Liver (tissue), 9 donors: ENCODE results near the gene HDHD3. TPM values are rescaled to one million over a fixed set of nuclear protein-coding genes. Genes with fewer than 3 reads are reported as not detected.

ENCODE experiments used
- DNase-seq: peaks from one replicate; pipeline ENCODE4 v3.0.0-alpha.2; 2017; ENCODE audit warnings: low spot score
- H3K27ac ChIP-seq, 2 donors: one replicate each; pipeline ENCODE4 v1.7.0; 2013; ENCODE audit warnings: inconsistent platforms in 2 of 2, low read length in 2 of 2, control low read depth in 1 of 2, low read depth in 1 of 2, mild to moderate bottlenecking in 1 of 2
- H3K27me3 ChIP-seq, 4 donors: one replicate each; pipeline versions ENCODE4 v1.6.1 to v1.7.0; 2013; ENCODE audit warnings: low read length in 3 of 4, inconsistent platforms in 1 of 4, mild to moderate bottlenecking in 1 of 4, moderate library complexity in 1 of 4; ENCODE audit not compliant: control insufficient read depth in 4 of 4, insufficient read depth in 4 of 4
- H3K36me3 ChIP-seq, 4 donors: one replicate each; pipeline versions ENCODE4 v1.6.1 to v1.7.0; 2013; ENCODE audit warnings: low read length in 3 of 4, mild to moderate bottlenecking in 3 of 4, low read depth in 1 of 4, moderate library complexity in 1 of 4; ENCODE audit not compliant: control insufficient read depth in 4 of 4, insufficient read depth in 3 of 4
- H3K4me1 ChIP-seq, 4 donors: one replicate each; pipeline versions ENCODE4 v1.6.1 to v1.7.0; 2013; ENCODE audit warnings: low read length in 3 of 4, mild to moderate bottlenecking in 3 of 4, moderate library complexity in 1 of 4; ENCODE audit not compliant: control insufficient read depth in 4 of 4, insufficient read depth in 4 of 4
- H3K4me3 ChIP-seq, 3 donors: one replicate each; pipeline versions ENCODE4 v1.6.1 to v1.7.0; 2013; ENCODE audit warnings: low read length in 3 of 3, control low read depth in 1 of 3, low read depth in 1 of 3, mild to moderate bottlenecking in 1 of 3
- H3K9ac ChIP-seq, 2 donors: one replicate each; pipeline ENCODE4 v1.7.0; 2013; ENCODE audit warnings: low read length in 2 of 2, mild to moderate bottlenecking in 2 of 2, moderate library complexity in 2 of 2, control low read depth in 1 of 2, low read depth in 1 of 2
- H3K9me3 ChIP-seq, 4 donors: one replicate each; pipeline versions ENCODE4 v1.6.1 to v1.7.0; 2013; ENCODE audit warnings: low read length in 3 of 4; ENCODE audit not compliant: control insufficient read depth in 4 of 4
- ATF3 ChIP-seq: IDR thresholded peaks from 2 replicates; pipeline ENCODE4 v1.6.1; 2016; ENCODE audit warnings: antibody characterized with exemption
- CTCF ChIP-seq: fragments of 150-350 bp; IDR thresholded peaks from 2 replicates; pipeline ENCODE4 v1.5.1; 2017; ENCODE audit warnings: improper control_type of control experiment, low read depth, low read length; ENCODE audit not compliant: missing input control
- FOXA1 ChIP-seq: IDR thresholded peaks from 2 replicates; pipeline ENCODE4 v1.6.1; 2016; ENCODE audit warnings: antibody characterized with exemption
- FOXA2 ChIP-seq: IDR thresholded peaks from 2 replicates; pipeline ENCODE4 v1.6.1; 2016; ENCODE audit warnings: antibody characterized with exemption
- GABPA ChIP-seq, 2 donors: IDR thresholded peaks in 1 of 2; conservative IDR thresholded peaks in 1 of 2; 2 replicates each; pipeline ENCODE4 v1.6.1; 2016; ENCODE audit warnings: antibody characterized with exemption in 2 of 2, mild to moderate bottlenecking in 1 of 2, moderate library complexity in 1 of 2
- HNF4A ChIP-seq, 2 donors: conservative IDR thresholded peaks; 2 replicates each; pipeline ENCODE4 v1.6.1; 2016; ENCODE audit warnings: antibody characterized with exemption in 2 of 2, mild to moderate bottlenecking in 2 of 2
- HNF4G ChIP-seq: IDR thresholded peaks from 2 replicates; pipeline ENCODE4 v1.6.1; 2016; ENCODE audit warnings: antibody characterized with exemption
- JUND ChIP-seq, 2 donors: IDR thresholded peaks; 2 replicates each; pipeline ENCODE4 v1.6.1; 2016; ENCODE audit warnings: antibody characterized with exemption in 2 of 2
- MAX ChIP-seq: IDR thresholded peaks from 2 replicates; pipeline ENCODE4 v1.6.1; 2016; ENCODE audit warnings: antibody characterized with exemption
- NR2F2 ChIP-seq: IDR thresholded peaks from 2 replicates; pipeline ENCODE4 v1.6.1; 2016; ENCODE audit warnings: antibody characterized with exemption
- RAD21 ChIP-seq, 2 donors: IDR thresholded peaks; 2 replicates each; pipeline ENCODE4 v1.6.1; 2016; ENCODE audit warnings: antibody characterized with exemption in 2 of 2, mild to moderate bottlenecking in 2 of 2
- REST ChIP-seq: IDR thresholded peaks from 2 replicates; pipeline ENCODE4 v1.6.1; 2016; ENCODE audit warnings: antibody characterized with exemption, mild to moderate bottlenecking
- RXRA ChIP-seq, 2 donors: IDR thresholded peaks; 2 replicates each; pipeline ENCODE4 v1.6.1; 2017 to 2018; ENCODE audit warnings: antibody characterized with exemption in 2 of 2, mild to moderate bottlenecking in 1 of 2
- SP1 ChIP-seq: IDR thresholded peaks from 2 replicates; pipeline ENCODE4 v1.6.1; 2018; ENCODE audit warnings: antibody characterized with exemption, mild to moderate bottlenecking
- TAF1 ChIP-seq: conservative IDR thresholded peaks from 2 replicates; pipeline ENCODE4 v1.6.1; 2016; ENCODE audit warnings: antibody characterized with exemption, mild to moderate bottlenecking
- YY1 ChIP-seq: IDR thresholded peaks from 2 replicates; pipeline ENCODE4 v1.6.1; 2016; ENCODE audit warnings: antibody characterized with exemption, mild to moderate bottlenecking
- ZBTB33 ChIP-seq: IDR thresholded peaks from 2 replicates; pipeline ENCODE4 v1.6.1; 2016; ENCODE audit warnings: antibody characterized with exemption
- WGBS: extraction: QIAGEN DNeasy Blood & Tissue Kit; methylation state at CpG from one replicate; pipeline ENCODE4 v1.1.7; 2013; 5-methylcytosine and 5-hydroxymethylcytosine counted together
- polyA plus RNA-seq, 2 donors: library from polyadenylated mRNA; stranded (reverse) in 1 of 2; unstranded in 1 of 2; fragments of 200-250 nt in 1 of 2; fragments of >200 nt in 1 of 2; fragmentation: Nextera tagmentation in 1 of 2; extraction: Ambion mirVana in 1 of 2; gene quantifications; one replicate each; pipeline versions ENCODE4 v1.2.1 to v1.2.3, GENCODE V29; 2013 to 2015
- total RNA-seq, 2 donors: library from RNA; depleted of rRNA; stranded (reverse); fragments of >200 nt; gene quantifications; one replicate each; pipeline ENCODE4 v1.2.3, GENCODE V29; 2014
- donor health status: healthy.
- donor health status: healthy.
- donor health status: healthy.
- donor health status: healthy.
- donor health status: healthy.

Gene HDHD3
- total and polyA plus RNA-seq, 4 donors: 26.9 to 63.6 (median 61.0) TPM

- TF ChIP-seq REST (no peak), JUND (IDR thresholded peaks at IDR 0.05) (no peak), RAD21 (IDR thresholded peaks at IDR 0.05) (no peak), SP1 (no peak)
Measured at GRCh38 chr9:113370806-113371325, 5.9 kb downstream of the HDHD3 start (continued).

- no peak for DNase-seq
- H3K9ac ChIP-seq: no peak overlapping the region
- peaks cover 5 to 17% (median 10%) of the 10 kb centered on the region in 4 donors for H3K36me3 ChIP-seq
- TF ChIP-seq YY1 (no peak), FOXA1 (no peak), SP1 (no peak), FOXA2 (no peak)
- no peaks in the 10 kb centered on the region for H3K9me3 ChIP-seq
- no peaks in the 10 kb centered on the region for H3K27me3 ChIP-seq
- peaks cover 4 to 55% (median 39%) of the 10 kb centered on the region in 4 donors for H3K4me1 ChIP-seq
- H3K27ac ChIP-seq: no peak overlapping the region
- H3K4me3 ChIP-seq: peak overlapping the region in 1 of 3 donors; percentile 29
- WGBS: 36% methylated on average over 11 of the region's 11 CpGs
Measured at GRCh38 chr9:113369855-113370140, 7.0 kb downstream of the HDHD3 start.

- peak overlapping the region in 1 of 3 donors; percentile 29 for H3K4me3 ChIP-seq
- H3K9me3 ChIP-seq: no peaks in the 10 kb centered on the region
- no peak overlapping the region for H3K9ac ChIP-seq
- 45% methylated on average over 13 of the region's 13 CpGs for WGBS
- DNase-seq: no peak
- peaks cover 5 to 12% (median 9%) of the 10 kb centered on the region in 4 donors for H3K36me3 ChIP-seq
- H3K4me1 ChIP-seq: peaks cover 4 to 49% (median 33%) of the 10 kb centered on the region in 4 donors
- H3K27me3 ChIP-seq: no peaks in the 10 kb centered on the region
- H3K27ac ChIP-seq: no peak overlapping the region
- no peak for TF ChIP-seq HNF4G
- peak; percentile 11 to 26 for TF ChIP-seq RAD21 (IDR thresholded peaks at IDR 0.05)
- peak; percentile 4 for TF ChIP-seq FOXA2
- TF ChIP-seq REST: no peak
- peak; percentile 73 for TF ChIP-seq YY1
- TF ChIP-seq NR2F2: peak; percentile 70
- TF ChIP-seq ATF3: no peak
- peak; percentile 60 for TF ChIP-seq MAX
- TF ChIP-seq HNF4A (conservative IDR thresholded peaks at IDR 0.05): peak; percentile 79 to 86
- TF ChIP-seq TAF1: no peak
- TF ChIP-seq GABPA (IDR thresholded peaks at IDR 0.05 in 1 of 2, conservative IDR thresholded peaks at IDR 0.05 in 1 of 2): no peak
- peak; percentile 61 for TF ChIP-seq SP1
- no peak for TF ChIP-seq CTCF
- no peak for TF ChIP-seq ZBTB33
- TF ChIP-seq RXRA (IDR thresholded peaks at IDR 0.05): peak; percentile 82 to 87
- no peak for TF ChIP-seq FOXA1
- TF ChIP-seq JUND (IDR thresholded peaks at IDR 0.05): peak in 1 of 2 donors; percentile 32
Measured at GRCh38 chr9:113368982-113369854, 7.6 kb downstream of the HDHD3 start.
